ENCODE results near the gene ASZ1.

The ASZ1 gene

GRCh38 chr7:117333168-117333567, 94.1 kb downstream of the ASZ1 start:
- no peak for DNase-seq

- DNase-seq: no peak
These were observed 95.3 kb downstream of the ASZ1 start for GRCh38 chr7:117332031-117332430.

- DNase-seq: no peak
These were observed 101.5 kb downstream of the ASZ1 start for GRCh38 chr7:117325836-117326235.

- DNase-seq: no peak
These were observed 102.3 kb downstream of the ASZ1 start for GRCh38 chr7:117324960-117325359.

GRCh38 chr7:117323851-117324711, 103.2 kb downstream of the ASZ1 start:
- DNase-seq: no peak

- DNase-seq: no peak
These were observed 103.9 kb downstream of the ASZ1 start for GRCh38 chr7:117323305-117323850.

- no peak for DNase-seq
These were observed 104.5 kb downstream of the ASZ1 start, which contains the start of gene WNT2 for GRCh38 chr7:117322741-117323304. Gene WNT2 (minus strand): TSS chr7:117323058. CDS start chr7:117322989, 69 bp downstream.

GRCh38 chr7:117320523-117320922, 106.8 kb downstream of the ASZ1 start:
- DNase-seq: no peak

GRCh38 chr7:117319181-117319580, 108.1 kb downstream of the ASZ1 start:
- no peak for DNase-seq

GRCh38 chr7:117313582-117313981, 113.7 kb downstream of the ASZ1 start:
- DNase-seq: no peak

Measured in activated CD4-positive, alpha-beta T cell treated with anti-CD3 and anti-CD28 coated beads, Interleukin-2, amount 50 U/mL, for 48 hours (primary cell).